Left ventricle myocardium superior (tissue), 1 donor: Measurements from ENCODE around the gene SCYGR6. TPM values are rescaled to one million over a fixed set of nuclear protein-coding genes. Genes with fewer than 3 reads are reported as not detected.

Source experiments
- ATAC-seq: fragments of 200-7000 bp; cut with Tn5 transposase; one replicate; pipeline ENCODE4 v1.9.1; 2020; ENCODE audit warnings: mild to moderate bottlenecking, moderate library complexity
- DNase-seq: peaks from one replicate; pipeline ENCODE4 v3.0.0-alpha.2; 2020
- intact Hi-C: fragments of 100-400 bp; cut with micrococcal nuclease; formaldehyde crosslinking; loops from one replicate; pipeline ENCODE4 v1.11.0; 2022
- total RNA-seq: library from RNA; stranded (reverse); fragmentation: NEBNext Ultra II Directional; extraction: Animal tissue kit (Norgen Biotek cat#: 25700); gene quantifications from one replicate; pipeline ENCODE4 v1.2.1, GENCODE V29; 2021
- donor health status: DM: no; HTN: yes; CAD: no; lungs with severe emphysema.

SCYGR6 gene
- total RNA-seq, 1 donor from 2014 or later: not detected

DNA sequence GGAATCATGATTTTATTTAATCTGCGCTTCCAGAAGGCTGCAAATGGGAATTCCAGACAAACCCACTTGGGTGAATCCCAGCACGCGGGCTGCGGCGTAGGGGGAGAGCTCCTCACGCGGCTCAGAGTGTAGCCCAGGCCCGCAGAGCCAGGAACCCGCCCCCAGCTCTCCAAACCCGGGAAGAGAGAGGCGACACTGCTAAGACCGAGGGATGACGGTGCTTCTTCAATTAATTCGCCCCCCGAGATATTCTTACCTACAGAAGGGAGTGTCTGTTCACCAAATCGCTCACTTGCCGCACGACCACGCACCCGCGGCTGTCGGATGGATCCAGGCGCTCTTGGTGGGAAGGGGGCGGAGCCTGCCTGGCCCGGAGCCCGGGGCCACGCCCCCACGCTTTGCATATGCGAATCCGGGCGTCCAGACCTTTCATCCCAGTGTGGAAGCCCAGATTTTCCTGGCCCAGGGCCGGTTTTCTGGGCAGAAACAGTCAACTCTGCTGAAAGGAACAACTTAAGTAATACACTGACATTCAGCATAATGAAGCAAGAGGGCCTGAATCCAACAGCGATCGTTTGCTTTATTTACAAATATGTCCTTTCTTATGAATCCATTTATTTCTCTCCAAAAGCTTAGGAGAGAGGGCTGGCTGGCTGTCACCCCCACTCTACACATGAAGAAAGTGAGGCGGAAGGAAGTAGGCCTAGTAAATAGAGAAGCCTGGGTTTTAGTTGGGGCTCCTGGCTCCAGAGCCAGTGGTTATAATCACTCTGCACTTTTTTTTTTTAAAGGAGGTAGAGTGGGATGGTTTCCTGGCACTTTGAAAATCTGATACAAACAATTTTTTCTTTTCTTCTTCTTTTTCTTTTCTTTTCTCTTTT is 6.6 kb downstream of the SCYGR6 start, which contains the start of gene SLC19A3:
Gene SLC19A3, minus strand, starts transcription at position 342 of the 881 bp plus-strand sequence. CDS start 15,710 bp downstream, outside the sequence.
- intact Hi-C loops: no loop called here
- ATAC-seq (peak; percentile 97), DNase-seq (peak; percentile 93)

DNA sequence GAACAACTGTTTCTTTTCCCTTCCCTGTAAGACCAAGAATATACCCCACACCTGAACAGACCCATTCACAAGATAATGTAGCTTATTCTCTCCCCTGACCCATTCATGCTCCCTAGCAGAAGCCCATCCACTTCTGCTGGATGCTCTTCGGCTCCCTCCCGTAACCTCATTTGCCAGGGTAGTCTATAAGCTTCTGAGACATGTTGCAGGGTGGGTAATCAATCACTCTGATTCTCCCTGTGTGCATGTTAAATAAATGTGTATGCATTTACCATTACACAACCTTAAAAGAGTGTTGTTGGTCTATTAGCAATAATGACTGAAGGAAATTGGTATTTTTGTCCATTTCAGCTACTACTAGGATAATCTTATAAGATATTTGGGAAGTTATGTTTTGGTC is 8.1 kb downstream of the SCYGR6 start:
- intact Hi-C loops: no loop called here
- DNase-seq (no peak), ATAC-seq (no peak)

DNA sequence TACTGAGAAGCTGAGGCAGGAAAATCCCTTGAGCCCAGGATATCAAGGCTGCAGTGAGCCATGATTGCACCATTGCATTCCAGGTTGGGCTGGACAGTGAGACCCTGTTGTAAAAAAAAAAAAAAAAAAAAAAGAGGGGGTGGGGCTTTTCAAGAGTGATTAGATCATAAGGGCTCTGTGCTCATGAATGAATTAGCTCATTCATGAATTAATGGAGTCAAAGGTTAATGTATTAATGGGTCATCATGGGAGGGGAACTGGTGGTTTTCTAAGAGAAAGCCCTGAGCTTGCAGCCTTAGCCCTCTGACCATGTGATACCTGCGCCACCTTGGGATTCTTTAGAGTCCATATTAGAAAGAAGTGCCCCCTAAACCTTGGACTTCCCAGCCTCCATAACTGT is 11.3 kb downstream of the SCYGR6 start:
- no peak for DNase-seq
- intact Hi-C loops: no loop called here
- ATAC-seq: no peak

DNA sequence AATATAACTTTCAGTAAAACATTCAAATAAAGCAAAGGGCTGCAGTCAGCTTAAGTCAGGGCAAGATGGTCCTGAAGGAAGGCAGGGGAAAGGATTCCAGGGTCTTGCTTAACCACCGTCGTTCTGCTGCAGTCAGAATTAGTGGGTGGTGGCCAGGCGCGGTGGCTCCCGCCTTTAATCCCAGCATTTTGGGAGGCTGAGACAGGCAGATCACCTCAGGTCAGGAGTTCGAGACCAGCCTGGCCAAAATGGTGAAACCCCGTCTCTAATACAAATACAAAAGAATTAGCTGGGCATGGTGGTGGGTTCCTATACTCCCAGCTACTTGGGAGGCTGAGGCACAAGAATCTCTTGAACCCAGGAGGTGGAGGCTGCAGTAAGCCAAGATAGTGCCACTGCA is 13.6 kb downstream of the SCYGR6 start:
- ATAC-seq: no peak
- intact Hi-C loops: no loop called here

DNA sequence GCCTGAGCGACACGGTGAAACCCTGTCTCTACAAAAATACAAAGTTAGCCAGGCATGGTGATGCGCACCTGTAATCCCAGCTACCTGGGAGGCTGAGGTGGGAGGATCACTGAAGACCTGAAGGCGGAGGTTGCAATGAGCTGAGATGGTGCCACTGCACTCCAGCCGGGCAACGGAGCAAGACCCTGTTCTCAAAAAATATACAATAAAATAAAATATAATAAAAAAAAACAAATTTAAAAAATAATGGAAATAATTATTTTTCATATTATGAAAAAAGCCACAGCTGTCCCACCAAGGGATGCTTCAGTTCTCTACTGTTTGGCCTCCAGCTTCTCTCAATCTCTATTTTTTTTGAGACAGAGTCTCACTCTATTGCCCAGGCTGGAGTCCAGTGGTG is 17.2 kb downstream of the SCYGR6 start:
- ATAC-seq: no peak
- no peak for DNase-seq
- intact Hi-C loops: no loop called here

More for the DNA sequence above, 13.6 kb downstream of the SCYGR6 start:
- DNase-seq: no peak

- no peak for DNase-seq
- intact Hi-C loops: no loop called here
- ATAC-seq: no peak
These were observed 17.7 kb downstream of the SCYGR6 start for GRCh38 chr2:227706859-227707258.

GRCh38 chr2:227703961-227704360 is 20.6 kb downstream of the SCYGR6 start:
- ATAC-seq (no peak), DNase-seq (no peak)
- intact Hi-C loops: no loop called here

DNA sequence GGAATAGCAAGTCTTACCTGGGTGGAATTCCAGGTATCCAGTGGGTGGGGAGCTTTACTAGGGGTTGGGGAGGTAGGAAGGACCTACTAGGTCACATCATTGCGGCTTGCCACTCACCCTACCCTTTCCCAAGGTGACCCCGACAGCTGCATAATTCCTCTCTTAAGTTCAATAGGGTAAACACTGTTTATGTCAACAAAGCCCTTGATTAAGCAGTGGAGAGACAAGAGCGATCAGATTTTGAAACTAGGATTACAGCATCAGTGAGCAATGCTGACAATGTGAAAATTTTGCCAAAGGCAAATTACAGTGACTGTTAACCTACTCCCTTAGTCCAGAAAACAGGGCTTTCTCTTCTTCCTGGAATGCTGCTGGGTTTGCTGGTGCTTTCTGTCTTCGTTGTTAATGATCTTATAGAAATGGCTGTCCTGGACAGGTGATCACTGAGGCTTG is 21.3 kb downstream of the SCYGR6 start:
- ATAC-seq (no peak), DNase-seq (no peak)
- intact Hi-C loops: no loop called here

DNA sequence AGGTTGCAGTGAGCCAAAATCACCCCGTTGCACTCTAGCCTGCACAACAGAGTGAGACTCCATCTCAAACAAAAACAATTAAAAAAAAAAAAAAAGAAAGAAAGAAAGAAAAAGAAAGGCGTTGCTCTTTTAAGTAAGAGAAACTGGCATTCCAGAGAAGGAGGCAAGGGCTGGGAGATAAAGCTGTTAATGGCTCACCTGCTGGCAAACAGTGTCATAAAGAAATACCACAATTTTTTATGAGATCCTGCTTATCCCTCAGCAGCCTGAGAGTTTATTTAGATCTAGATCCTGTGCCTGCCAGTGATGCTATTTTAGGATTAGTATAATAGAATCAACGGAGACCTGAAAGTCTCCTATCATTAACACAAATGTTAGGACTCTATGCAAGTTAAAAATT is 23.0 kb downstream of the SCYGR6 start:
- no peak for DNase-seq
- ATAC-seq: no peak
- intact Hi-C loops: no loop called here

- no peak for ATAC-seq
- DNase-seq: no peak
- intact Hi-C loops: no loop called here
These were observed 27.4 kb downstream of the SCYGR6 start for GRCh38 chr2:227696990-227697679.

DNA sequence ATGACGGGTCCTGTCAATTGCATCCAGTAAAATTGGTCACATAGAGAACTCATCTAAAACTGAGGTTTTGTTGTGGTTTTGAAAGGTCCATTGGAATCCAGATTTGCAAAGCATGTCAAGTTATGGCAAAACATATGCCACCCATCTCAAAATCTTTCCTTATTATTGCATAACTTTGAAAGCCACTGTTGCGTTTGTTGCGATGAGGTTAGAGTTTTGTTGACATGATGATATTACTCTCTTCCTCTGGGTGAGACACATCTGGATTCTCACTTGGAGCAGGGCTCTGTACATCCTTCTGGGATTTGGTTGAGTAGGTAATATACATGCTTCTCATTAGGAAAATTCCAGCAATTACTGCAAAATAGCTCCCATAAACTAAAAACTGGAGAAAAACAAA is 37.4 kb downstream of the SCYGR6 start:
- ATAC-seq: peak; percentile 69
- intact Hi-C loops: no loop called here
- no peak for DNase-seq

DNA sequence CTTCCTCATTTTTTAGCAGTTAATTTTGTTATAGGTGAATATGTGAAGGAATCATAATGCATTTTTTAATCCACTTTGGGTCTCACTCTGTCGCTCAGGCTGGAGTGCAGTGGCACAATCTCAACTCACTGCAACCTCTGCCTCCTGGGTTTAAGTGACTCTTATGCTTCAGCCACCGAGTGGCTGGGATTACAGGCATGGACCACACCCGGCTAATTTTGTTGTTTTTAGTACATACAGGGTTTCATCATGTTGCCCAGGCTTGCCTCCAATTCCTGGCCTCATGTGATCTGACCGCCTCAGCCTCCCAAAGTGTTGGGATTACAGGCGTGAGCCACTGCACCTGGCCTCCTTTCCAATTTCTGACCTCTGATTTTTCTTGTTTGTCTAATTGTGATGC is 40.3 kb downstream of the SCYGR6 start:
- ATAC-seq: no peak
- DNase-seq: no peak
- intact Hi-C loops: no loop called here

- intact Hi-C loops: no loop called here
- ATAC-seq: no peak
- DNase-seq: no peak
These were observed 46.6 kb downstream of the SCYGR6 start for GRCh38 chr2:227677928-227678327.

DNA sequence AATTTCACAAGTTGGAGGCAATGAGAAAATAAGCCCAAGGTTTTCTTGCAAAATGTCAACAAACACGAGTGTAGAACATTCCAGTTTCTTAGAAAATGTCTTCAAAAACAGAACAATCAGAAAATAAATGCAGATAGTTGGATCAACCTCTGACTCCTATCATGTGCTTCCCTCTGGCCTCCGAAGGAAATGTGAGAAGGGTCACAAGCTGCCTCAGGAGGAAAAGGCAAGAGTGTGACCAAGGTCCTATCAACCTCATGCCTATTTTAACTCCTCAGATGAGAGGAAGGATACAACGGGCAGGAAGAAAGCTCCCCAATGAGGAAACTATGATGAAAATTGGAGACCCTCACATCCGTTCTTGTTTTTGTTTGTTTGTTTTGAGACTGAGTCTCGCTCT is 50.1 kb downstream of the SCYGR6 start:
- intact Hi-C loops: no loop called here
- no peak for ATAC-seq

More for the DNA sequence above, 50.1 kb downstream of the SCYGR6 start:
- no peak for DNase-seq

Other genes starting within 250 kb of the SCYGR6 start
- not detected for gene SCYGR2, start 125.9 kb downstream of the SCYGR6 start, total RNA-seq
- gene SCYGR3, start 109.9 kb downstream of the SCYGR6 start, total RNA-seq: not detected
- not detected for gene SCYGR4, start 107.3 kb downstream of the SCYGR6 start, total RNA-seq
- not detected for gene SCYGR5, start 58.0 kb downstream of the SCYGR6 start, total RNA-seq
- gene SLC19A3, start 6.7 kb downstream of the SCYGR6 start, total RNA-seq: 1.2 TPM
- gene SCYGR7, start 3.6 kb upstream of the SCYGR6 start, total RNA-seq: not detected
- not detected for gene SCYGR8, start 21.1 kb upstream of the SCYGR6 start, total RNA-seq
- not detected for gene CCL20, start 89.1 kb upstream of the SCYGR6 start, total RNA-seq
- not detected for gene DAW1, start 146.9 kb upstream of the SCYGR6 start, total RNA-seq